VCaP (cell line): Measurements from ENCODE around the gene ITIH5.

ENCODE experiments used
- H3K27ac ChIP-seq: fragments of 450-650 bp; 2 replicates; pipeline ENCODE4 v1.5.1; 2017
- CTCF ChIP-seq: fragments of 450-650 bp; conservative IDR thresholded peaks from 2 replicates; pipeline ENCODE4 v1.5.1; 2017; ENCODE audit warnings: mild to moderate bottlenecking, moderate library complexity

The ITIH5 gene

DNA sequence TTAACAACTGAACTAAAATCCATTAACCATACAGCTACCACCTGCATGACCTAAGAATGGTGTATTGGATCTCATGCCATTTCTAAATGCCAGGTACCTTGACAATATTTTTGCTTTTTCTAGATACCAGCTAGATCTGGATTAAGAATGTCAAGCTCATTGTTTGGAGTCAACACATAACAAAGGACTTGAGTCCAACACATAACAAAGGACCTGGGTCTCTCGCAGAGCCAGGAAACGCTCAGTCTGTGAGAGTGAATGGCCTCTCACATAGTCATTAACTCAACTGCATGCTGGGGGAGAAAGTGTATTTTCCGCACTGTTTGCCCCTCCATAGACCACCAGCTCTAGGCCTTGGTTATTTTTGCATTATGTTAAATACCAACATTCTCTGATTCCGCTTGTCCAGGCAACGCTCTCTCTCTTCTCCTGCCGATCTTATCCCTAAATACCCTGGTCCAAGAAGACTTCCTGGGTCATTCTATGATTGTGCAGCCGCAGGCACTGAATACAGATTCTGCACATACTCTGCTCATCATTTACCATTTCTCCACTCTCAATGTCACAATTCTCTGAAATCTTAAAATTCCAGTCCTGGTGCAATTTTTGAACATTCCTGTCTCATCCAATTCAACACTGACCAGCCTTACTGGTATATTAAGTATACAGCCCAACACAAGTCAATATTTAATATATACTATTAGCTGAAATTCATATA lies 31.2 kb downstream of the ITIH5 start:
- no peak overlapping the region for H3K27ac ChIP-seq
- no peak for TF ChIP-seq CTCF

GRCh38 chr10:7634142-7634894 lies 32.4 kb downstream of the ITIH5 start:
- H3K27ac ChIP-seq = no peak overlapping the region
- no peak for TF ChIP-seq CTCF

DNA sequence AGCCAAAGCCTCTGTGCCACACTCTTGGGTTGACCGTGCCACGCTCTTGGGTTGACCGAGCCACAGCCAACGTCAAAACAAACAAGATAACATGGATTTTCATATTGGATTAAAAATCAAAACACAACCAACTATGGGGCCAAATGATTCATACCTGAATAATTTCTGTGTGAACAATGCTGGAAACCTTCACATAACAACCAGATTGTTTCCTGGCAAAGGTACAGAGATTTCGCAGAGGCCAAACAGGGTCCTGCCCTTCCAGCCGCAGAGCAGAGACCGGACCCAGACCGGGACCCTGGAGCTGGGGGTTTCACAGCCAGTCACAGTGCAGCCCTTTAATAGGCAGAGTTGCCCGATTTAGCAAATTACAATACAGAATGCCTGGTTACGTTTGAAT lies 40.5 kb downstream of the ITIH5 start:
- no peak for TF ChIP-seq CTCF

GRCh38 chr10:7625836-7626235 lies 40.9 kb downstream of the ITIH5 start:
- H3K27ac ChIP-seq = no peak overlapping the region
- TF ChIP-seq CTCF = no peak

More for the DNA sequence above, 40.5 kb downstream of the ITIH5 start:
- H3K27ac ChIP-seq = no peak overlapping the region

DNA sequence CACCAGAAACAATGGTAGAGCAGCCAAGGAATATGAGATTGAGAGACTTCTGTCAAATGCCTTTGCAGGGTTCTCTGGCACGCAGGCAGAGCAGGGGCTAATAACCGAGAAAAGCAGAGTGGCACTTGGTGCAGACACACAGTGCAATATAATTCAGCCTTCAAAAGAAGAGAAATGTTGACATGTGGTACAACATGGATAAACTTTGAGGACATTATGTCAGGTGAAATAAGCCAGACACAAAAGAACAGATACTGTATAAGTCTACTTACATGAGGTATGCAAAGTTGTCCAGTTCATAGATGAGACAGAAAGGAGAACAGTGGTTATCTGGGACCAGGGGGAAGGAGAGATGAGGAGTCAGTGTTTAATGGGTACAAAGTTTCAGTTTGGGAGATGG lies 41.8 kb downstream of the ITIH5 start:
- no peak for TF ChIP-seq CTCF
- H3K27ac ChIP-seq = no peak overlapping the region

- H3K27ac ChIP-seq = no peak overlapping the region
- no peak; the same call in 1 of the 2 replicates for TF ChIP-seq CTCF
Measured at GRCh38 chr10:7622969-7623368, 43.8 kb downstream of the ITIH5 start.

DNA sequence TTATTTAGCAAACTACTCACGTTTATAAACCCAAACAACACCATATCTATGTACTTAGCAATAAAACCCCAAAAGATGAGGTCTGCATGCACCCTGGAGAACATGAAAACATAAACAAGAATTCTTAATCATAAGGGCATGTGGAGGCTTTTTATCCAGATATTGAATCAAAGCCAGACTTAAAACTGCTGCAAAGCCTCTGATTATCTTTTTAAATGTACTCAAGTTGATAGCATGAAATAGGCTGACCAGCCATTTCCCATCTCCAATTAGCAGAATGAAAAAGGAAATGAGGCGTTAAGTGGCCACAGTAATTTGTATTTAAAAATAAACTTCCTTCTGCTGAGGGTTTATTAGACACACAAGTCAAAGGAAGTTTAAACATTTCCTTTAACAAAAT lies 48.3 kb downstream of the ITIH5 start:
- H3K27ac ChIP-seq = no peak overlapping the region
- no peak for TF ChIP-seq CTCF
